Adrenal gland (tissue), 12 donors: Measurements from ENCODE around the gene TBATA. TPM values are rescaled to one million over a fixed set of nuclear protein-coding genes. Genes with fewer than 3 reads are reported as not detected.

ENCODE experiments used
- DNase-seq, 7 donors: peaks; one replicate each; pipeline ENCODE4 v3.0.0-alpha.2; 2019 to 2020
- H3K27ac ChIP-seq, 5 donors: fragments of 200-600 bp; sonication (generic) in 4 of 5; 1 replicate in 3 of 5; 2 replicates in 2 of 5; pipeline versions ENCODE4 v1.5.1 to v1.8.0; 2016 to 2020; ENCODE audit warnings: mild to moderate bottlenecking in 1 of 5
- H3K27me3 ChIP-seq: fragments of 200-600 bp; 2 replicates; pipeline ENCODE4 v1.8.0; 2021
- H3K36me3 ChIP-seq, 2 donors: fragments of 200-600 bp; replicated peaks in 1 of 2; 1 replicate in 1 of 2; 2 replicates in 1 of 2; pipeline versions ENCODE4 v1.5.1 to v1.8.0; 2018 to 2022
- H3K4me1 ChIP-seq, 2 donors: fragments of 200-600 bp; replicated peaks in 1 of 2; 1 replicate in 1 of 2; 2 replicates in 1 of 2; pipeline versions ENCODE4 v1.5.1 to v1.8.0; 2018 to 2021
- H3K4me3 ChIP-seq, 4 donors: fragments of 200-600 bp; sonication (generic) in 3 of 4; one replicate each; pipeline ENCODE4 v1.5.1; 2016 to 2018
- H3K9me3 ChIP-seq, 3 donors: fragments of 200-600 bp; sonication (generic) in 1 of 3; replicated peaks in 1 of 3; 1 replicate in 2 of 3; 2 replicates in 1 of 3; pipeline versions ENCODE4 v1.5.1 to v1.8.0; 2016 to 2021
- POLR2A ChIP-seq, 2 donors: fragments of 450-650 bp; IDR thresholded peaks; one replicate each; pipeline ENCODE4 v1.6.1; 2017; ENCODE audit warnings: antibody characterized with exemption in 2 of 2, mild to moderate bottlenecking in 2 of 2, moderate library complexity in 1 of 2
- whole genome bisulfite sequencing, 4 donors: extraction: QIAGEN DNeasy Blood & Tissue Kit in 2 of 4; methylation state at CpG; one replicate each; pipeline versions ENCODE4 v1.1.5 to v1.1.7; 2013 to 2017; 5-methylcytosine and 5-hydroxymethylcytosine counted together
- intact Hi-C, 2 donors: fragments of 100-400 bp; cut with DNase I; formaldehyde crosslinking; loops; one replicate each; pipeline versions ENCODE4 v1.14.1 to v1.15.0; 2022 to 2023
- polyA plus RNA-seq, 3 donors: library from polyadenylated mRNA; stranded (reverse); fragments of 200-250 nt in 2 of 3; fragments of 350-450 nt in 1 of 3; fragmentation: Illumina TruSeq in 1 of 3; extraction: RNeasy Lipid Tissue Mini Kit (QIAGEN cat#74804) in 1 of 3; gene quantifications; one replicate each; pipeline ENCODE4 v1.2.3, GENCODE V29; 2013 to 2014
- small RNA-seq, 2 donors: library from RNA; depleted of rRNA; stranded (forward); fragments of <200 nt; gene quantifications; one replicate each; pipeline ENCODE3, GENCODE V24; 2016
- total RNA-seq, 9 donors: library from RNA; depleted of rRNA in 4 of 9; stranded (reverse); fragments of >200 nt in 4 of 9; fragments of 120-200 nt in 1 of 9; fragmentation: NEBNext Ultra II Directional in 1 of 9; extraction: Animal tissue kit (Norgen Biotek cat#: 25700) in 1 of 9; gene quantifications; one replicate each; pipeline versions ENCODE4 v1.1.0 to v1.2.4, GENCODE V29; 2013 to 2023
- TF ChIP-seq, protein P1 (sequence below), 6 experiments: fragments of 450-650 bp in 4 of 6; fragments of 200-600 bp in 2 of 6; sonication (generic) in 1 of 6; IDR thresholded peaks; 1 replicate in 5 of 6; 2 replicates in 1 of 6; pipeline versions ENCODE4 v1.5.1 to v1.8.0; 2016 to 2021; ENCODE audit warnings: antibody characterized with exemption in 6 of 6, mild to moderate bottlenecking in 2 of 6, moderate library complexity in 1 of 6
- donor health status: healthy with polysubstance abuse.
- donor health status: Bipolar disorder and iron deficiency.
- donor health status: DM: yes; HTN: yes; CAD: no.
- donor health status: DM: no; HTN: no; CAD: no.
- donor health status: DM: no; HTN: no; CAD: no.
- donor health status: DM: yes; HTN: yes; CAD: no.

The TBATA gene
- total and polyA plus RNA-seq, 12 donors: 0.17 TPM; not detected in 11

DNA sequence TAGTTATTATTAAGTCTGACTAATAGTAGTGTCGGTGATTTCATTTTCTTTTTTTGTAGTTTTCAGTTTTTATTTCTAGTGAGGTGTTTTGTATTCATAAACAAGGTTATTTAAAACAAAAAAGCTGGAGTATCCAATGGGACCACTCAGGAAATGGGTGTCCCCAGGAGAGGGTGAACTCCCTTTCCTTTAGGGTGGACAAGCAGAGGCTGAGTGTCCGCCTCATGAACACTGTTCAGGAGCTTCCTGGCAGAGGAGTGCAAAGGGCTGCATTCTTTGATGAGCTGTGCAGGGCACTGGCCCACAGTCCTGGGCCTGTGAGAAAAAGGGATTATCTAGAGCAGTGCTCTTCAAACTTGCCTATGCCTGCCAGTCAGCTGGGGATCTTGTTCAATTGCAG, 56.8 kb downstream of the TBATA start:
- no peak for DNase-seq
- intact Hi-C loops: no loop called here
- Histone ChIP-seq H3K9me3 (no peaks in the 10 kb centered on the region), H3K27ac (no peak overlapping the region), H3K4me3 (no peak overlapping the region), H3K27me3 (no peaks in the 10 kb centered on the region), H3K4me1 (no peaks in the 10 kb centered on the region), H3K36me3 (no peaks in the 10 kb centered on the region)
- TF ChIP-seq, protein P1, sequence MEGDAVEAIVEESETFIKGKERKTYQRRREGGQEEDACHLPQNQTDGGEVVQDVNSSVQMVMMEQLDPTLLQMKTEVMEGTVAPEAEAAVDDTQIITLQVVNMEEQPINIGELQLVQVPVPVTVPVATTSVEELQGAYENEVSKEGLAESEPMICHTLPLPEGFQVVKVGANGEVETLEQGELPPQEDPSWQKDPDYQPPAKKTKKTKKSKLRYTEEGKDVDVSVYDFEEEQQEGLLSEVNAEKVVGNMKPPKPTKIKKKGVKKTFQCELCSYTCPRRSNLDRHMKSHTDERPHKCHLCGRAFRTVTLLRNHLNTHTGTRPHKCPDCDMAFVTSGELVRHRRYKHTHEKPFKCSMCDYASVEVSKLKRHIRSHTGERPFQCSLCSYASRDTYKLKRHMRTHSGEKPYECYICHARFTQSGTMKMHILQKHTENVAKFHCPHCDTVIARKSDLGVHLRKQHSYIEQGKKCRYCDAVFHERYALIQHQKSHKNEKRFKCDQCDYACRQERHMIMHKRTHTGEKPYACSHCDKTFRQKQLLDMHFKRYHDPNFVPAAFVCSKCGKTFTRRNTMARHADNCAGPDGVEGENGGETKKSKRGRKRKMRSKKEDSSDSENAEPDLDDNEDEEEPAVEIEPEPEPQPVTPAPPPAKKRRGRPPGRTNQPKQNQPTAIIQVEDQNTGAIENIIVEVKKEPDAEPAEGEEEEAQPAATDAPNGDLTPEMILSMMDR (IDR thresholded peaks at IDR 0.05): no peak
- no peak for TF ChIP-seq POLR2A (IDR thresholded peaks at IDR 0.05)
- WGBS, 4 donors: 86 to 94% (median 90%) methylated on average over 2 of the region's 2 CpGs

DNA sequence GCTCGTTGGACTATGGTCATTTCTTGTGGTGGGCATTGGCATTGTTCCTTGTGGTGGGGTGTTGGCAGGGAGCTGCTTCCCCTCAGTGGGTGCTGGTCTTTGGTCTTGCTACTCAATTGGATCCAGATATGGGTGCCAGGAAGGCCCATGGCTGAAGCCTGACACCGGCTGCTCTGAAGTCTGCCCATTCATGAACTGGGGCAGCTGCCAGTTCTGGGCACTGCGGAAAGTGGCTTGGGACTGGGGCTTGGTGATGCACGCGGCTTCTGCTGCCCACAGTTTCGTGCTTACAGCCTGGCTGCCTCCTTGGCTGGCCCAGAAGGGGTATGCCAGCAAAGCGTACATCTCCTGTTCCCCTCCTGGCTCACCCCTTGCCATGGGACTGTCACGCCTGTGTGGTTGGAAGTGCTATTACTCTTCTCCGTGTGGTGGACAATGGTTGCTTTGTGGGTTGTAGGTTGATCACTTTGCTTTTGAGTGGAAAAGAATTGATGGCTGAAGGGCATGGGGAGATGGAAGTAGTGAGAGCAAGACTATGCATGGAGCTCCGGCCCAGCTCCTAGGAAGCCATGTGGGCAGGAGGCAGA, 58.2 kb downstream of the TBATA start:
- WGBS, 4 donors: 88 to 93% (median 92%) methylated on average over 8 to 10 of the region's 10 CpGs
- H3K27me3 ChIP-seq: no peaks in the 10 kb centered on the region
- no peak for TF ChIP-seq POLR2A (IDR thresholded peaks at IDR 0.05)
- TF ChIP-seq, protein P1 (IDR thresholded peaks at IDR 0.05): no peak

DNA sequence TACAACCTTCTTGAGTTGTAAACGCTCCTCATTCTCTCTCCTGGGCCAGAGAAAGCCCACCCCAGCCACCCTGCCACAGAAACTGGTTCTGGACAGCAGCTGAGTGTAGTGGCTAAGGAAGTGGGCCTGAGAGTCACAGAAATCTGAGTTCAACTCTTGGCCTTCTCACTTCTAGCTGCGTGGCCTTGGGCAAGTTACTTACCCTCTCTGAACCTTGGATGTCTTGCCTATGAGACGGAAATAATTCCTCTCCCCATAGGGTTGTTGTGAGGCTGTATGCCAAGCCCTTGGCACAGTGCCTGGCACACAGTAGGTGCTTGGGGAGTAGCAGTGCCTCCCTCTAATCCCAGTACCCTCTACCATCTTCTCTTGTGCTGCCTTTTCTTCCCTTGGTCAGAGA, 61.4 kb downstream of the TBATA start:
- no peaks in the 10 kb centered on the region for H3K4me1 ChIP-seq
- no peaks in the 10 kb centered on the region for H3K9me3 ChIP-seq
- no peaks in the 10 kb centered on the region for H3K27me3 ChIP-seq
- 79 to 91% (median 87%) methylated on average over 3 of the region's 3 CpGs for WGBS, 4 donors
- no peak overlapping the region for H3K27ac ChIP-seq
- DNase-seq: no peak
- H3K4me3 ChIP-seq: no peak overlapping the region
- intact Hi-C loops: no loop called here
- no peak for TF ChIP-seq POLR2A (IDR thresholded peaks at IDR 0.05)
- TF ChIP-seq, protein P1 (IDR thresholded peaks at IDR 0.05): no peak
- no peaks in the 10 kb centered on the region for H3K36me3 ChIP-seq

More for the DNA sequence above, 58.2 kb downstream of the TBATA start:
- H3K4me3 ChIP-seq: no peak overlapping the region
- no peaks in the 10 kb centered on the region for H3K36me3 ChIP-seq
- H3K4me1 ChIP-seq: no peaks in the 10 kb centered on the region
- H3K9me3 ChIP-seq: no peaks in the 10 kb centered on the region
- intact Hi-C loops: no loop called here
- H3K27ac ChIP-seq: no peak overlapping the region
- DNase-seq: no peak

DNA sequence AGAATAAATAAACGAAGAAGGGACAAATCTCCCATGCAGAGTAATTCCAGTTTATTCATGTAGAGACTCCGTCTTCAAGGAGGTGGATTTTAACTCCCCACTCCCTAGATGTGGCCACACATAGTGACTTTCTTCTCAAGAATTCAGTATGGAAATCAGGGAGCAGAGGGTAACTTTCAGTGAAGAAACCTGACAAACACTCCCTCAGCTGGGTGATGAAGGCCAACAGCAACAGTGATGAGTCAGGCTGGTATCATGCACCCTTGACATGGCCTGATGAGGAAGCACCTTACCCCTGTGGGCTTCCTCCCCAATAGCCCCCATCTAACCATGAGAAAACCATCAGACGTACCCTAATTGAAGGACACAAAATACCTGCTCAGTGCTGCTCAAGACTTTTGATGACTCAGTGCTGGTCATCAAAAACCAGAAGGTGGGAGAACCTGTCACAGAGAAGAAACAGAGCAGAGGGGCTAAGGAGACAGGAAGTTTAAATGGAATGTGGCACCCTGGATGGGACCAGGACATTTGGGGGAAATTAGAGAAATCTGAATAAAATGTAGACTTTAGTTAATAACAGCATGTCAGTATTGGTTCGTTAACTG, 62.3 kb downstream of the TBATA start:
- H3K27ac ChIP-seq: no peak overlapping the region
- H3K4me1 ChIP-seq: no peaks in the 10 kb centered on the region
- intact Hi-C loops: no loop called here
- H3K9me3 ChIP-seq: no peaks in the 10 kb centered on the region
- H3K4me3 ChIP-seq: no peak overlapping the region
- TF ChIP-seq, protein P1 (IDR thresholded peaks at IDR 0.05): no peak
- no peak for TF ChIP-seq POLR2A (IDR thresholded peaks at IDR 0.05)
- no peaks in the 10 kb centered on the region for H3K36me3 ChIP-seq
- no peaks in the 10 kb centered on the region for H3K27me3 ChIP-seq
- DNase-seq: peak in 1 of 7 donors; percentile 17
- WGBS, 4 donors: 73 to 84% (median 79%) methylated on average over 4 of the region's 4 CpGs

Small RNA genes lying within 50 kb of the gene (small RNA-seq; reads per million reads assigned to genes)
- 0 reads per million in 2 donors for gene RPS26P40

Other genes starting within 250 kb of the TBATA start
- gene PRF1, start 182.6 kb downstream of the TBATA start, total RNA-seq: 1 to 10 TPM in 6 of 9 donors, under 1 TPM in 3; 0.17 to 4.1 (median 2.1) TPM
- 1 to 10 TPM in 2 of 3 donors, under 1 TPM in 1; 0.77 to 2.4 (median 1.0) TPM for gene PRF1, start 182.6 kb downstream of the TBATA start, polyA plus RNA-seq
- gene ADAMTS14, start 112.9 kb downstream of the TBATA start, total RNA-seq: under 1 TPM in 6 of 9 donors, not detected in 3; under 0.01 to 0.61 (median 0.25) TPM
- gene ADAMTS14, start 112.9 kb downstream of the TBATA start, polyA plus RNA-seq: 1 to 10 TPM in 1 of 3 donors, under 1 TPM in 2; 0.07 to 1.2 (median 0.40) TPM
- 10 to 100 TPM; 31.3 to 47.9 (median 35.3) TPM for gene SGPL1, start 30.6 kb upstream of the TBATA start, total RNA-seq
- gene SGPL1, start 30.6 kb upstream of the TBATA start, polyA plus RNA-seq: 10 to 100 TPM in 2 of 3 donors, 1 to 10 TPM in 1; 8.7 to 17.0 (median 16.0) TPM
- 100 to 1,000 TPM in 8 of 9 donors, 10 to 100 TPM in 1; 42.7 to 179 (median 136) TPM for gene PCBD1, start 103.2 kb upstream of the TBATA start, total RNA-seq
- gene PCBD1, start 103.2 kb upstream of the TBATA start, polyA plus RNA-seq: 100 to 1,000 TPM in 2 of 3 donors, 10 to 100 TPM in 1; 76.5 to 213 (median 188) TPM